A673 (cell line): ENCODE measurements around the gene THRB. TPM values are rescaled to one million over a fixed set of nuclear protein-coding genes. Genes with fewer than 3 reads are reported as not detected.

Experiments
- BruUV-seq: library from RNA; stranded (reverse); fragments of 400-500 nt; replicated peaks from 2 replicates; lab custom pipeline; 2021; lab: Mats Ljungman, UMichigan
- CTCF ChIA-PET: fragments of 300-600 bp; sonication (Branson Sonifier 250); formaldehyde crosslinking; loops from one replicate; lab custom pipeline; 2022; ENCODE audit warnings: antibody characterized with exemption; lab: Charles Lee
- POLR2A ChIA-PET: fragments of 300-600 bp; sonication (Branson Sonifier 250); formaldehyde crosslinking; loops from one replicate; lab custom pipeline; 2022; ENCODE audit warnings: antibody characterized with exemption; ENCODE audit not compliant: low non-redundant PET; lab: Charles Lee
- DNase-seq: peaks from one replicate; pipeline ENCODE4 v3.0.0-alpha.2; 2015; ENCODE audit warnings: low spot score
- H3K27ac ChIP-seq: fragments of 200-600 bp; sonication (generic); 2 replicates; pipeline ENCODE4 v1.5.1; 2016; ENCODE audit warnings: mixed run types, low read depth, mild to moderate bottlenecking, mixed read lengths, antibody characterized with exemption, low read length; ENCODE audit not compliant: poor library complexity, severe bottlenecking
- H3K27me3 ChIP-seq: fragments of 200-600 bp; sonication (generic); replicated peaks from 2 replicates; pipeline ENCODE4 v1.6.1; 2017; ENCODE audit warnings: mixed run types, low read depth, mild to moderate bottlenecking, mixed read lengths, antibody characterized with exemption, low read length; ENCODE audit not compliant: insufficient read depth, poor library complexity
- H3K36me3 ChIP-seq: fragments of 200-600 bp; sonication (generic); 2 replicates; pipeline ENCODE4 v1.6.1; 2016; ENCODE audit warnings: mixed run types, mild to moderate bottlenecking, mixed read lengths, antibody characterized with exemption, low read length; ENCODE audit not compliant: insufficient read depth, poor library complexity, severe bottlenecking
- H3K4me1 ChIP-seq: fragments of 200-600 bp; sonication (generic); 2 replicates; pipeline ENCODE4 v1.6.1; 2017; ENCODE audit warnings: mixed run types, mild to moderate bottlenecking, mixed read lengths, antibody characterized with exemption, low read length; ENCODE audit not compliant: insufficient read depth, poor library complexity, severe bottlenecking
- H3K4me3 ChIP-seq: fragments of 200-600 bp; sonication (generic); 2 replicates; pipeline ENCODE4 v1.5.1; 2016; ENCODE audit warnings: low read depth, mixed run types, mild to moderate bottlenecking, mixed read lengths, low read length; ENCODE audit not compliant: poor library complexity, severe bottlenecking
- H3K9me3 ChIP-seq: fragments of 200-600 bp; sonication (generic); 2 replicates; pipeline ENCODE4 v1.6.1; 2016; ENCODE audit warnings: mixed run types, low read depth, mild to moderate bottlenecking, mixed read lengths, antibody characterized with exemption, low read length; ENCODE audit not compliant: poor library complexity, severe bottlenecking
- CTCF ChIP-seq: fragments of 300-800, 200-600 bp; sonication (generic); conservative IDR thresholded peaks from 2 replicates; pipeline ENCODE4 v1.5.1; 2017; ENCODE audit warnings: low read depth, mild to moderate bottlenecking, antibody characterized with exemption, low read length, moderate library complexity, mixed read lengths
- EZH2 ChIP-seq: fragments of 200-600 bp; sonication (generic); IDR thresholded peaks from 2 replicates; pipeline ENCODE4 v1.6.1; 2017; ENCODE audit warnings: borderline replicate concordance, low read depth, mild to moderate bottlenecking, mixed read lengths, antibody characterized with exemption, low read length; ENCODE audit not compliant: poor library complexity, severe bottlenecking
- intact Hi-C: fragments of 100-400 bp; cut with micrococcal nuclease; formaldehyde crosslinking; loops from one replicate; pipeline ENCODE4 v1.10.0; 2022; ENCODE audit not compliant: unreplicated experiment
- total RNA-seq: library from RNA; stranded (reverse); gene quantifications from 2 replicates; pipeline ENCODE4 v1.2.3, GENCODE V29; 2021

The THRB gene
- total RNA-seq, 1 experiment from 2014 or later, result 0.11 TPM

GRCh38 chr3:24300949-24301348, 193.7 kb downstream of the THRB start:
- intact Hi-C loops, result no loop called here
- Histone ChIP-seq H3K27ac (no peak overlapping the region), H3K27me3 (peaks cover 2% of the 10 kb centered on the region), H3K36me3 (no peaks in the 10 kb centered on the region), H3K4me3 (no peak overlapping the region), H3K4me1 (peaks cover 4% of the 10 kb centered on the region), H3K9me3 (no peaks in the 10 kb centered on the region)
- no peak for DNase-seq
- ChIA-PET CTCF (no interaction called here), POLR2A (no interaction called here)
- BruUV-seq, result no TSS peak
- TF ChIP-seq CTCF (no peak), EZH2 (no peak)

- H3K36me3 ChIP-seq, result no peaks in the 10 kb centered on the region
- no peak overlapping the region for H3K27ac ChIP-seq
- H3K4me3 ChIP-seq, result no peak overlapping the region
- intact Hi-C loops, result no loop called here
- no TSS peak for BruUV-seq
- H3K9me3 ChIP-seq, result no peaks in the 10 kb centered on the region
- TF ChIP-seq CTCF, result no peak
- no peak for TF ChIP-seq EZH2
- no peaks in the 10 kb centered on the region for H3K4me1 ChIP-seq
- ChIA-PET POLR2A (no interaction called here), CTCF (no interaction called here)
- peaks cover 3% of the 10 kb centered on the region for H3K27me3 ChIP-seq
- DNase-seq, result no peak
Measured at GRCh38 chr3:24299806-24300626, 194.6 kb downstream of the THRB start.

- no TSS peak for BruUV-seq
- no peaks in the 10 kb centered on the region for H3K36me3 ChIP-seq
- CTCF ChIA-PET, result no interaction called here
Measured at GRCh38 chr3:24299246-24299805, 195.3 kb downstream of the THRB start.

More at GRCh38 chr3:24299246-24299805, 195.3 kb downstream of the THRB start:
- Histone ChIP-seq H3K27ac (no peak overlapping the region), H3K4me1 (no peaks in the 10 kb centered on the region), H3K9me3 (no peaks in the 10 kb centered on the region), H3K27me3 (peaks cover 3% of the 10 kb centered on the region), H3K4me3 (no peak overlapping the region)
- intact Hi-C loops, result no loop called here
- POLR2A ChIA-PET, result no interaction called here
- TF ChIP-seq CTCF (no peak), EZH2 (no peak)
- no peak for DNase-seq
